GM23338 (cell line): ENCODE data around the gene AP3S1. TPM values are rescaled to one million over a fixed set of nuclear protein-coding genes. Genes with fewer than 3 reads are reported as not detected.

Source experiments
- ATAC-seq: fragments of 200-7000 bp; cut with Tn5 transposase; 3 replicates; pipeline ENCODE4 v1.9.1; 2020
- DNase-seq: peaks from one replicate; pipeline ENCODE4 v3.0.0-alpha.2; 2015; ENCODE audit warnings: low spot score
- H2AFZ ChIP-seq: fragments of 200-600 bp; sonication (generic); 2 replicates; pipeline ENCODE4 v1.8.0; 2016; ENCODE audit warnings: antibody characterized with exemption, mild to moderate bottlenecking, moderate library complexity
- H3F3A ChIP-seq: fragments of 200-600 bp; sonication (generic); replicated peaks from 2 replicates; pipeline ENCODE4 v1.8.0; 2017; ENCODE audit warnings: antibody characterized with exemption, mixed run types, low read depth
- H3K27ac ChIP-seq: fragments of 200-600 bp; sonication (generic); 2 replicates; pipeline ENCODE4 v1.6.1; 2016; ENCODE audit warnings: low read depth
- H3K27me3 ChIP-seq: fragments of 200-600 bp; sonication (generic); 2 replicates; pipeline ENCODE4 v1.8.0; 2016; ENCODE audit warnings: mild to moderate bottlenecking, mixed run types, moderate library complexity; ENCODE audit not compliant: insufficient read depth
- H3K36me3 ChIP-seq: fragments of 200-600 bp; sonication (generic); 2 replicates; pipeline ENCODE4 v1.8.0; 2016; ENCODE audit warnings: mild to moderate bottlenecking; ENCODE audit not compliant: insufficient read depth
- H3K4me1 ChIP-seq: fragments of 200-600 bp; sonication (generic); 2 replicates; pipeline ENCODE4 v1.8.0; 2016; ENCODE audit warnings: mild to moderate bottlenecking, moderate library complexity; ENCODE audit not compliant: insufficient read depth
- H3K4me2 ChIP-seq: fragments of 200-600 bp; sonication (generic); 2 replicates; pipeline ENCODE4 v1.7.1; 2017; ENCODE audit warnings: mixed run types
- H3K4me3 ChIP-seq: fragments of 200-600 bp; sonication (generic); 2 replicates; pipeline ENCODE4 v1.6.1; 2016; ENCODE audit warnings: mixed run types
- H3K79me2 ChIP-seq: fragments of 200-600 bp; sonication (generic); replicated peaks from 2 replicates; pipeline ENCODE4 v1.8.0; 2017; ENCODE audit warnings: mild to moderate bottlenecking; ENCODE audit not compliant: insufficient read depth
- H3K9me2 ChIP-seq: fragments of 200-600 bp; sonication (generic); 2 replicates; pipeline ENCODE4 v1.8.0; 2017; ENCODE audit not compliant: insufficient read depth
- H4K20me1 ChIP-seq: fragments of 200-600 bp; sonication (generic); replicated peaks from 2 replicates; pipeline ENCODE4 v1.8.0; 2017; ENCODE audit warnings: mild to moderate bottlenecking; ENCODE audit not compliant: insufficient read depth
- H3K27ac Mint-ChIP-seq: 2 replicates; pipeline ENCODE4 v1.8.0; 2020; ENCODE audit warnings: inconsistent platforms, mild to moderate bottlenecking, moderate library complexity, mixed read lengths
- H3K27me3 Mint-ChIP-seq: 3 replicates; pipeline ENCODE4 v1.8.0; 2022; ENCODE audit warnings: low read depth, mild to moderate bottlenecking, moderate library complexity, mixed read lengths, inconsistent platforms; ENCODE audit not compliant: insufficient read depth, poor library complexity
- H3K36me3 Mint-ChIP-seq: 3 replicates; pipeline ENCODE4 v1.8.0; 2021; ENCODE audit warnings: low read depth, mild to moderate bottlenecking, inconsistent platforms, moderate library complexity, mixed read lengths
- H3K4me1 Mint-ChIP-seq: 3 replicates; pipeline ENCODE4 v1.8.0; 2020; ENCODE audit warnings: mild to moderate bottlenecking, inconsistent platforms, mixed read lengths
- H3K4me3 Mint-ChIP-seq: 3 replicates; pipeline ENCODE4 v1.8.0; 2021; ENCODE audit warnings: moderate library complexity, mild to moderate bottlenecking, inconsistent platforms, mixed read lengths
- H3K9me3 Mint-ChIP-seq: 3 replicates; pipeline ENCODE4 v1.8.0; 2020; ENCODE audit warnings: moderate library complexity, mild to moderate bottlenecking, inconsistent platforms, mixed read lengths
- CREB1 ChIP-seq: fragments of 250-450 bp; sonication (Bioruptor Pico); IDR thresholded peaks from 2 replicates; pipeline ENCODE4 v1.5.0; 2020; ENCODE audit warnings: low read depth, mild to moderate bottlenecking, moderate library complexity
- ETS1 ChIP-seq: IDR thresholded peaks from 2 replicates; pipeline ENCODE4 v1.6.1; 2016; ENCODE audit warnings: antibody characterized with exemption
- EZH2 ChIP-seq: fragments of 200-600 bp; sonication (generic); IDR thresholded peaks from one replicate; pipeline ENCODE4 v1.8.0; 2017; ENCODE audit warnings: antibody characterized with exemption, mild to moderate bottlenecking, low read depth; ENCODE audit not compliant: unreplicated experiment
- EZH2phosphoT487 ChIP-seq: fragments of 200-600 bp; sonication (generic); IDR thresholded peaks from one replicate; pipeline ENCODE4 v1.8.1; 2018; ENCODE audit warnings: antibody characterized with exemption; ENCODE audit not compliant: unreplicated experiment
- JUNB ChIP-seq: IDR thresholded peaks from one replicate; pipeline ENCODE4 v1.6.1; 2016; ENCODE audit warnings: antibody characterized with exemption; ENCODE audit not compliant: unreplicated experiment
- NANOG ChIP-seq: IDR thresholded peaks from 2 replicates; pipeline ENCODE4 v1.6.1; 2016; ENCODE audit warnings: antibody characterized with exemption, borderline replicate concordance
- POLR2AphosphoS5 ChIP-seq: IDR thresholded peaks from 2 replicates; pipeline ENCODE4 v1.6.1; 2016; ENCODE audit warnings: antibody characterized with exemption, low read depth
- REST ChIP-seq: IDR thresholded peaks from one replicate; pipeline ENCODE4 v1.6.1; 2018; ENCODE audit warnings: antibody characterized with exemption; ENCODE audit not compliant: unreplicated experiment
- STAT1 ChIP-seq: IDR thresholded peaks from one replicate; pipeline ENCODE4 v1.6.1; 2016; ENCODE audit warnings: antibody characterized with exemption; ENCODE audit not compliant: unreplicated experiment
- ZNF114 ChIP-seq: fragments of 250-450 bp; sonication (Bioruptor Pico); IDR thresholded peaks from 2 replicates; pipeline ENCODE4 v1.5.0; 2020; ENCODE audit warnings: mild to moderate bottlenecking, moderate library complexity
- ZNF331 ChIP-seq: fragments of 250-450 bp; sonication (Bioruptor Pico); IDR thresholded peaks from 2 replicates; pipeline ENCODE4 v1.5.0; 2020; ENCODE audit warnings: low read depth, mild to moderate bottlenecking, moderate library complexity
- ZNF462 ChIP-seq: fragments of 250-450 bp; sonication (Bioruptor Pico); IDR thresholded peaks from 2 replicates; pipeline ENCODE4 v1.5.0; 2020; ENCODE audit warnings: mild to moderate bottlenecking, moderate library complexity
- polyA plus RNA-seq: library from polyadenylated mRNA; unstranded; fragments of >200 nt; fragmentation: Nextera tagmentation; extraction: Ambion mirVana; gene quantifications from 2 replicates; pipeline ENCODE4 v1.2.1, GENCODE V29; 2016
- total RNA-seq: library from RNA; depleted of rRNA; stranded (reverse); fragments of >200 nt; shearing (Covaris generic); gene quantifications from 2 replicates; pipeline ENCODE4 v1.2.3, GENCODE V29; 2014
- TF ChIP-seq, protein P1 (sequence below), 2 experiments: fragments of 200-600 bp in 1 of 2; sonication (generic) in 1 of 2; conservative IDR thresholded peaks; 2 replicates each; pipeline versions ENCODE4 v1.5.1 to v1.6.1; 2016 to 2017; ENCODE audit warnings: antibody characterized with exemption in 2 of 2, low read depth in 2 of 2, mild to moderate bottlenecking in 2 of 2, moderate library complexity in 1 of 2

Gene AP3S1
- total and polyA plus RNA-seq, 2 experiments from 2014 or later, result 143 to 232 TPM

- Mint-ChIP-seq H3K36me3 (peaks cover 8% of the 10 kb centered on the region; the same call in 2 of the 3 replicates), H3K27ac (no peak overlapping the region), H3K4me3 (no peak overlapping the region), H3K4me1 (peaks cover 16% of the 10 kb centered on the region; the same call in 2 of the 3 replicates), H3K9me3 (no peaks in the 10 kb centered on the region), H3K27me3 (no peaks in the 10 kb centered on the region)
- no peak overlapping the region for H3K4me2 ChIP-seq
- no peak overlapping the region for H2AFZ ChIP-seq
- TF ChIP-seq JUNB, result no peak
- TF ChIP-seq STAT1, result no peak
- TF ChIP-seq, protein P1, sequence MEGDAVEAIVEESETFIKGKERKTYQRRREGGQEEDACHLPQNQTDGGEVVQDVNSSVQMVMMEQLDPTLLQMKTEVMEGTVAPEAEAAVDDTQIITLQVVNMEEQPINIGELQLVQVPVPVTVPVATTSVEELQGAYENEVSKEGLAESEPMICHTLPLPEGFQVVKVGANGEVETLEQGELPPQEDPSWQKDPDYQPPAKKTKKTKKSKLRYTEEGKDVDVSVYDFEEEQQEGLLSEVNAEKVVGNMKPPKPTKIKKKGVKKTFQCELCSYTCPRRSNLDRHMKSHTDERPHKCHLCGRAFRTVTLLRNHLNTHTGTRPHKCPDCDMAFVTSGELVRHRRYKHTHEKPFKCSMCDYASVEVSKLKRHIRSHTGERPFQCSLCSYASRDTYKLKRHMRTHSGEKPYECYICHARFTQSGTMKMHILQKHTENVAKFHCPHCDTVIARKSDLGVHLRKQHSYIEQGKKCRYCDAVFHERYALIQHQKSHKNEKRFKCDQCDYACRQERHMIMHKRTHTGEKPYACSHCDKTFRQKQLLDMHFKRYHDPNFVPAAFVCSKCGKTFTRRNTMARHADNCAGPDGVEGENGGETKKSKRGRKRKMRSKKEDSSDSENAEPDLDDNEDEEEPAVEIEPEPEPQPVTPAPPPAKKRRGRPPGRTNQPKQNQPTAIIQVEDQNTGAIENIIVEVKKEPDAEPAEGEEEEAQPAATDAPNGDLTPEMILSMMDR (conservative IDR thresholded peaks at IDR 0.05; ENCODE audit: low read depth in 2 of 2), result no peak
- TF ChIP-seq ZNF114, result no peak
- TF ChIP-seq POLR2AphosphoS5, result no peak
- no peak for TF ChIP-seq REST
- TF ChIP-seq NANOG, result no peak
- no peak for TF ChIP-seq CREB1
- TF ChIP-seq ETS1, result no peak
- TF ChIP-seq ZNF462, result no peak
- TF ChIP-seq ZNF331 (CRISPR knock-in tag), result no peak
- no peak for TF ChIP-seq EZH2
- no peak for TF ChIP-seq EZH2phosphoT487
- H3K79me2 ChIP-seq, result peaks cover 6% of the 10 kb centered on the region
- no peaks in the 10 kb centered on the region for H3K27me3 ChIP-seq
- H3K27ac ChIP-seq, result no peak overlapping the region
- H3K4me3 ChIP-seq, result no peak overlapping the region
- H3K36me3 ChIP-seq, result no peaks in the 10 kb centered on the region
- H4K20me1 ChIP-seq, result no peaks in the 10 kb centered on the region
- H3K9me2 ChIP-seq, result no peaks in the 10 kb centered on the region
- peaks cover 7% of the 10 kb centered on the region; the same call in 1 of the 2 replicates for H3K4me1 ChIP-seq
- no peak for ATAC-seq
- DNase-seq, result no peak
- no peaks in the 10 kb centered on the region for H3F3A ChIP-seq
Observed at GRCh38 chr5:115869256-115869795, 27.6 kb downstream of the AP3S1 start.
